DOHH2 (cell line): ENCODE data around the gene TAF11.

ENCODE experiments used
- H3F3A ChIP-seq: fragments of 200-600 bp; sonication (generic), shearing (Covaris generic); 2 replicates; pipeline ENCODE4 v1.6.0; 2016; ENCODE audit warnings: antibody characterized with exemption, mild to moderate bottlenecking; ENCODE audit not compliant: control insufficient read depth, insufficient read depth
- H3K27ac ChIP-seq: fragments of 200-600 bp; sonication (generic); 2 replicates; pipeline ENCODE4 v1.5.1; 2014; ENCODE audit warnings: low read depth, mild to moderate bottlenecking, low read length, moderate library complexity
- H3K27me3 ChIP-seq: fragments of 200-600 bp; sonication (generic); 2 replicates; pipeline ENCODE4 v1.6.1; 2014; ENCODE audit warnings: mild to moderate bottlenecking, low read length, mixed read lengths; ENCODE audit not compliant: control insufficient read depth
- H3K36me3 ChIP-seq: fragments of 200-600 bp; sonication (generic); 2 replicates; pipeline ENCODE4 v1.6.1; 2014; ENCODE audit warnings: mild to moderate bottlenecking, low read length, moderate library complexity, mixed read lengths; ENCODE audit not compliant: control insufficient read depth
- H3K4me1 ChIP-seq: fragments of 200-600 bp; sonication (generic); 2 replicates; pipeline ENCODE4 v1.6.1; 2014; ENCODE audit warnings: mild to moderate bottlenecking, low read length, mixed read lengths; ENCODE audit not compliant: control insufficient read depth
- H3K4me2 ChIP-seq: fragments of 200-600 bp; sonication (generic); 2 replicates; pipeline ENCODE4 v1.6.0; 2014; ENCODE audit warnings: mild to moderate bottlenecking, low read length, moderate library complexity
- H3K4me3 ChIP-seq: fragments of 200-600 bp; sonication (generic); 2 replicates; pipeline ENCODE4 v1.5.1; 2014; ENCODE audit warnings: mild to moderate bottlenecking, low read length, mixed read lengths
- H3K79me2 ChIP-seq: fragments of 200-600 bp; sonication (generic); 2 replicates; pipeline ENCODE4 v1.6.1; 2014; ENCODE audit warnings: mild to moderate bottlenecking, low read length, mixed read lengths; ENCODE audit not compliant: control insufficient read depth
- H3K9me2 ChIP-seq: fragments of 200-600 bp; sonication (generic); replicated peaks from 2 replicates; pipeline ENCODE4 v1.6.1; 2014; ENCODE audit warnings: mild to moderate bottlenecking, low read length, mixed read lengths; ENCODE audit not compliant: control insufficient read depth
- H3K9me3 ChIP-seq: fragments of 200-600 bp; sonication (generic); 2 replicates; pipeline ENCODE4 v1.6.1; 2014; ENCODE audit warnings: antibody characterized with exemption, low read length, mixed read lengths; ENCODE audit not compliant: control insufficient read depth, insufficient read depth
- H4K20me1 ChIP-seq: fragments of 200-600 bp; sonication (generic); 2 replicates; pipeline ENCODE4 v1.6.0; 2014; ENCODE audit warnings: low read depth, mild to moderate bottlenecking, antibody characterized with exemption, low read length, moderate library complexity; ENCODE audit not compliant: control insufficient read depth, insufficient read depth
- CTCF ChIP-seq: fragments of 200-600 bp; sonication (generic); IDR thresholded peaks from one replicate; pipeline ENCODE4 v1.5.1; 2014; ENCODE audit warnings: antibody characterized with exemption, mild to moderate bottlenecking, low read depth, low read length; ENCODE audit not compliant: poor library complexity, severe bottlenecking
- EZH2phosphoT487 ChIP-seq: fragments of 200-600 bp; sonication (generic); IDR thresholded peaks from 2 replicates; pipeline ENCODE4 v1.6.1; 2017; ENCODE audit warnings: borderline replicate concordance, mild to moderate bottlenecking, antibody characterized with exemption, low read length, moderate library complexity, mixed read lengths

Gene TAF11

DNA sequence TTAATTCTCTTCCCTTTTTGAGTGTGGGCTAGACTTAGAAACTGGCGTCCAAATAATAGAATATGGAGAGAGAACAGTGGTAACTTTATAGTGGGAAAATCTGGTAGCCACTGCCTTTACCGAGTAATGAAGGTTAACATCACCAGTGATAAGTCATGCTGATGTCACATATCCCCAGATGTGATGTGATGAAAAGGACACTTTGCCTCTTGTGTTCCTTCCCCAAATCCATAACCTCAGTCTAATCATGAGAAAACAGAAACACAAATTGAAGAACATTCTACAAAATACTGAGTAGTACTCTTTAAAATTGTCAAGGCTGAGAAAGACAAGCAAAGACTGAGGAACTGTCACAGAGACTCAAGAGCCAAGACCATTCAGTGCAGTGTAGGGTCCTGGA, 19.0 kb upstream of the TAF11 start:
- H3K27me3 ChIP-seq, result no peaks in the 10 kb centered on the region
- no peaks in the 10 kb centered on the region for H3K4me1 ChIP-seq
- no peaks in the 10 kb centered on the region for H4K20me1 ChIP-seq
- TF ChIP-seq EZH2phosphoT487 (no peak), CTCF (no peak)
- H3F3A ChIP-seq, result no peaks in the 10 kb centered on the region
- no peaks in the 10 kb centered on the region for H3K9me3 ChIP-seq
- H3K79me2 ChIP-seq, result peaks cover 7% of the 10 kb centered on the region; the same call in 1 of the 2 replicates
- H3K4me2 ChIP-seq, result no peak overlapping the region
- H3K27ac ChIP-seq, result no peak overlapping the region
- H3K4me3 ChIP-seq, result no peak overlapping the region
- H3K9me2 ChIP-seq, result no peaks in the 10 kb centered on the region
- no peaks in the 10 kb centered on the region for H3K36me3 ChIP-seq

DNA sequence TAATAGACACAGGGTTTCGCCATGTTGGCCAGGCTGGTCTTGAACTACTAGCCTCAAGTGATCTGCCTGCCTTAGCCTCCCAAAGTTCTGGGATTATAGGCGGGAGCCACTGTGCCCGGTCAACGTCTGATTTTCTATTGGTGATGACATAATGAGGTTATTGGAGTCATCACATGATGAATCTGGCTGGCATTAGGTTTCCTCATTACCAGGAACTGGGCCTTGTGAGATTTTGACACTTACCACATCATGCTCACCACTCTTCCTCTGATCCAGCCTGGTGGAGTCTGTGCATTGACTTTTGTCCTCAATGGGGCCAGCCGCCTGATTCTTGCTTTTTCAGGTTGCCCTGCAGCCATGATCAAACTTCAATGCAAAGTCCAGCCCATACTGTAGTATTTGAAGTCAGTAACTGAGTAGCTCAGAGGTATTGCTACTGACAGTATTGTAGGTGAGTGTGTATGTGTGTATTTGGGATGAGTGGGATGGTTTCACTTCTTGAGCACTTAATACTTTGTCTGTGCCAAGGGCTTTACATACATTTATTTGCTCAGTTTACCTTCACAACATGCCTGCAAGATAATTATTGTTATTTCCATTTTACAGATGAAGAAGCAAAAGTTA, 17.3 kb upstream of the TAF11 start:
- H3K4me3 ChIP-seq, result no peak overlapping the region
- H3K9me3 ChIP-seq, result no peaks in the 10 kb centered on the region
- no peaks in the 10 kb centered on the region for H3K9me2 ChIP-seq
- H3K4me1 ChIP-seq, result no peaks in the 10 kb centered on the region
- no peak overlapping the region for H3K4me2 ChIP-seq
- H3F3A ChIP-seq, result no peaks in the 10 kb centered on the region
- no peak for TF ChIP-seq CTCF
- no peak for TF ChIP-seq EZH2phosphoT487
- H3K27ac ChIP-seq, result no peak overlapping the region
- no peaks in the 10 kb centered on the region for H3K27me3 ChIP-seq
- peaks cover 10% of the 10 kb centered on the region; the same call in 1 of the 2 replicates for H3K79me2 ChIP-seq
- H4K20me1 ChIP-seq, result no peaks in the 10 kb centered on the region
- no peaks in the 10 kb centered on the region for H3K36me3 ChIP-seq

GRCh38 chr6:34901930-34902329, 14.1 kb upstream of the TAF11 start:
- Histone ChIP-seq H3K9me2 (no peaks in the 10 kb centered on the region), H3K27me3 (no peaks in the 10 kb centered on the region), H3K79me2 (peaks cover 13% of the 10 kb centered on the region), H3K4me1 (no peaks in the 10 kb centered on the region), H3K4me2 (no peak overlapping the region), H4K20me1 (no peaks in the 10 kb centered on the region), H3K36me3 (no peaks in the 10 kb centered on the region), H3K4me3 (no peak overlapping the region), H3K9me3 (no peaks in the 10 kb centered on the region), H3F3A (no peaks in the 10 kb centered on the region), H3K27ac (no peak overlapping the region)
- TF ChIP-seq CTCF (no peak), EZH2phosphoT487 (no peak)
